GM18873 (cell line): ENCODE data around the gene FARS2.

Source experiments
- ATAC-seq: cut with Tn5 transposase; IDR thresholded peaks from one replicate; pipeline ENCODE4 v1.9.1; 2021; ENCODE audit warnings: mild to moderate bottlenecking, moderate library complexity, moderate number of reproducible peaks; ENCODE audit not compliant: unreplicated experiment, low FRiP score

The FARS2 gene

GRCh38 chr6:5520796-5521195, 259.5 kb downstream of the FARS2 start:
- no peak for ATAC-seq

GRCh38 chr6:5521322-5521721, 260.0 kb downstream of the FARS2 start:
- ATAC-seq: no peak

- no peak for ATAC-seq
Observed at GRCh38 chr6:5522147-5522546, 260.8 kb downstream of the FARS2 start.

- ATAC-seq: no peak
Observed at GRCh38 chr6:5524110-5524509, 262.8 kb downstream of the FARS2 start.

- no peak for ATAC-seq
Observed at GRCh38 chr6:5525209-5525608, 263.9 kb downstream of the FARS2 start.

- ATAC-seq: no peak
Observed at GRCh38 chr6:5529015-5529414, 267.7 kb downstream of the FARS2 start.

GRCh38 chr6:5529733-5530132, 268.4 kb downstream of the FARS2 start:
- ATAC-seq: no peak

- no peak for ATAC-seq
Observed at GRCh38 chr6:5531161-5531560, 269.8 kb downstream of the FARS2 start.

- no peak for ATAC-seq
Observed at GRCh38 chr6:5531853-5532375, 270.6 kb downstream of the FARS2 start.

- ATAC-seq: no peak
Observed at GRCh38 chr6:5532941-5533340, 271.6 kb downstream of the FARS2 start.

GRCh38 chr6:5534643-5535042, 273.3 kb downstream of the FARS2 start:
- no peak for ATAC-seq

- ATAC-seq: no peak
Observed at GRCh38 chr6:5536644-5537043, 275.3 kb downstream of the FARS2 start.

- ATAC-seq: no peak
Observed at GRCh38 chr6:5537132-5537531, 275.8 kb downstream of the FARS2 start.

GRCh38 chr6:5537967-5538366, 276.7 kb downstream of the FARS2 start:
- ATAC-seq: no peak

- no peak for ATAC-seq
Observed at GRCh38 chr6:5540370-5540769, 279.1 kb downstream of the FARS2 start.

- no peak for ATAC-seq
Observed at GRCh38 chr6:5541025-5541424, 279.7 kb downstream of the FARS2 start.

- ATAC-seq: no peak
Observed at GRCh38 chr6:5541751-5542432, 280.6 kb downstream of the FARS2 start.

GRCh38 chr6:5547556-5547955, 286.2 kb downstream of the FARS2 start:
- no peak for ATAC-seq

- ATAC-seq: no peak
Observed at GRCh38 chr6:5550631-5551030, 289.3 kb downstream of the FARS2 start.

- no peak for ATAC-seq
Observed at GRCh38 chr6:5552243-5552642, 290.9 kb downstream of the FARS2 start.

- no peak for ATAC-seq
Observed at GRCh38 chr6:5553767-5554166, 292.5 kb downstream of the FARS2 start.

- no peak for ATAC-seq
Observed at GRCh38 chr6:5554226-5554625, 292.9 kb downstream of the FARS2 start.

- no peak for ATAC-seq
Observed at GRCh38 chr6:5556011-5556410, 294.7 kb downstream of the FARS2 start.
